Cerebellar nuclear complex (tissue), 1 donor: ENCODE data around the gene SHE.
"Not testable (repeated sequence)": the region's sequence is repeated elsewhere in the genome, so short reads cannot be mapped to it uniquely, and the experiment has no call there.

ENCODE experiments used
- DNase-seq, 2 experiments: peaks; one replicate each; lab custom pipeline; 2025; lab: John Stamatoyannopoulos, UW

The SHE gene

GRCh38 chr1:154502066-154502743 is at the start of gene SHE, which contains the start of gene TDRD10:
Gene SHE, minus strand, starts transcription at chr1:154502412. Its CDS starts 386 bp downstream, at chr1:154502026.
Gene TDRD10, plus strand, starts transcription at chr1:154502219. Its CDS starts 4,685 bp downstream, at chr1:154506904.
- no peak for DNase-seq

GRCh38 chr1:154551474-154551873 is 49.3 kb upstream of the SHE start:
- DNase-seq = no peak

DNA sequence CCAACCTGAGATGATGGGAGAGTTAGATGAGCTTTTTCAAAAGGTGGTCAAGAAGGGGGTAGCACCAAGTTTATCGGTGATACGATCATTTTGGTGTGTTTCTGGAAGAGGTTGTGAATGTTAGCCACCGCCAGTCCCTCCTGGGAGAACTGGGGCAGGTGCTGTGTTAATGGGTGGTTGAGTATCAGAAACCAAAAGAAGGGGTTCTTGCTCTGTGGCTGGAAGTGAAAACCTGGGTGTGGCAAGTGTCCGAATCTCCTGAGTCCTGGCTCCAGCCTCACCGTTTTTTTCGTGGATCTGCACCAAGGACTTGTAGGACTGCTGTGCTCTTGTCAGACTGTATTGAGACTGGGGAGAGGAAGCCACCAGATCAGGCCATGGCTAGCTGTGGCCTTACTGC is 48.4 kb upstream of the SHE start:
- DNase-seq = no peak

- no peak for DNase-seq
Observed at GRCh38 chr1:154550070-154550469, 47.9 kb upstream of the SHE start.

- no peak for DNase-seq
Observed at GRCh38 chr1:154549202-154549770, 47.1 kb upstream of the SHE start.

DNA sequence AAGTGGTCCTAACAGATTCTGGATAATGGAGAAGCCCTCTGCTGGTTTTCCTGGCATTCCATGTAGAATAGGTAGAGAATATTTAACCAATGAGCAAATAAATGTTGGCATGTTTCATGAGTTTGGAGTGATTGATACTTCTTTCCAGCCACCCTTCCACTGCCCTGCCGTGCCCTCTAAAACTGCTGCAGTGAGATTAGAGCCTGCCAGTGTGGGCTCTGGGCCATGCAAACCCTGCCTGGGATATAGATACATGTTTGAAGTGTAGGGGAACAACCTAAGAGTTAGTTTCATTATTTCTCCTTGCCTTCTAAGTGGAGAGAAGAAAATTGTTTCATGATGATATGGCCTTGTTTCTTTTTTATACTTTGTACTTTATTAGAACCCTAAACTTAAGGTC is 45.8 kb upstream of the SHE start:
- DNase-seq = no peak

DNA sequence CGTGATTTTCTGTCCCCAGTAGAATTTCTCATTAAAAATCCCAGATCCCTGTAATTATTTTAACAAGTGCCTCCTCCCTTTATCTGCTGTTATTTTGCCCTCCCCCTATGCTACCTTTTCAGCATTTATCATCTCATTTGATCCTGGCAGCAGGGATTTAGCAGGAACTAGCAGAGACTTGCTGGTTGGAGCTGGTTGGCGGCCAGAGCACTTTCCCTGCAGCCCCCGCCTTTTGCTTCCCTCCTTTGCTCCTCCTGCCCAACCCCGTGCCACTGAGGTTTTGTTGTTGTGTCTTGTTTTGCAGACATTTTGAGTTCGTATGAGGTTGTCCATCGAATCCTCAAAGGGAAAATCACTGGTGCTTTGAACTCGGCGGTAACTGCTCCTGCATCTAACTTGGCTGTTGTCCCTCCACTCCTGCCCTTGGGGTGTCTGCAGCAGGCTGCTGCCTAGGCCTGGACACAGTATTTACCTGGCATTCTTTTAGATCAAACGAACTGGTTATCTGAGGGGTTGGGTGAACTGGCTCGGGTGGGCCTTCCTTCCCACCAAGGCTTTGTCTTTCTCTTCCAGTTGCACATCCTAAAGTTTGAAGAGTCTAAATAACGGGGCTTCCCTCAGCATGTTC is 45.0 kb upstream of the SHE start:
- no peak for DNase-seq

GRCh38 chr1:154546264-154547063 is 44.3 kb upstream of the SHE start:
- no peak for DNase-seq

GRCh38 chr1:154541231-154541630 is 39.0 kb upstream of the SHE start:
- no peak for DNase-seq

- no peak for DNase-seq
Observed at GRCh38 chr1:154539486-154540483, 37.6 kb upstream of the SHE start.

- DNase-seq = no peak
Observed at GRCh38 chr1:154536570-154536969, 34.4 kb upstream of the SHE start.

DNA sequence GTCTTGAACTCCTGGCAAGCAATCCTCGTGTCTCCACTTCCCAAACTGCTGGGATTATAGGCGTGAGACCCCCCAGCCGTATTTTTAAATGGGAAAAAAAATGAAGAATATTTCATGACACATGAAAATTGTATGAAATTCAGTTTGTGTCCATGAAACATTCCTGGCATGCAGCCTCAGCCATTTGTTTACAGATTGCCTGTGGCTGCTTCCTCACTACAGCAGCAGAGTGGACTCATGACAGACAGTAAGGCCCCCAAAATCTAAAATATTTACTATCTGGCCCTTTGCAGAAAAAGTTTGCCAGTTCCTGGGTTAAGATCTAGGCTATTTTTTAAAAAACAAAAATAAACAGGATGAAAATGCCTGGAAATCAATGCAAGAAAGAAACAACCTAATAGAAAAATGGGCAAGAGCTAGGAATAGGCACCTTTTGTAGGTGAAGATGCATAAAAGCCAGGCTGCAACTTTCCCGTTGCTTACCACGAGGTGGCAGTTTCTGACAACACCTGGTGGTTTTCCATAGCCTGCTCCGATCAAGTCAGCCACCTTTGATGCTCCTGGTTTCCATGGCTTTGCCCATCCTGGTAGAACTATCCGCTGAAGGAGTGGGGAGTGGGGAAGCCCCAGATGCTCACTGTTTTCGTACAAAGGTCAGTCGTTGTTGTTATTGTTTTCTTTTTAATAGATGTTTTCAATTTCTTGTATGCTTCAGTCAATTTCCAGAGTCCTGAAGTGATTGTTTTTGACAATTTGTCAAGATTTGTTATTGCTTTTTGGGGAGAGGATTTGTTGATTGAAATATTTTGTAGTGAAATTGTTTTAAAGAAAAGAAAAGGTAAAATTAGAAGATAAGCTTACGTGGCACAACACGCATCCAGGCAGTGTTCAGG is 32.0 kb upstream of the SHE start:
- no peak for DNase-seq

DNA sequence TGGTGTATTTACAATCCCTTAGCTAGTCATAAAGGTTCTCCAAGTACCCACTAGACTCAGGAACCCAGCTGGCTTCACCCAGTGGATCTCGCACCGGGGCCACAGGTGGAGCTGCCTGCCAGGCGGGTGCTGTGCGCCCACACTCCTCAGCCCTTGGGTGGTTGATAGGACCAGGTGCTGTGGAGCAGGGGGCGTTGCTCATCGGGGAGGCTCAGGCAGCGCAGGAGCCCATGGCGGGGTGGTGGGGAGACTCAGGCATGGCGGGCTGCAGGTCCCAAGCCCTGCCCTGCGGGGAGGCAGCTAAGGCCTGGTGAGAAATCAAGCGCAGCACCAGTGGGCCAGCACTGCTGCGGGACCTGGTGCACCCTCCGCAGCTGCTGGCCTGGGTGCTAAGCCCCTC is 29.7 kb upstream of the SHE start:
- DNase-seq = not testable (repeated sequence)

DNA sequence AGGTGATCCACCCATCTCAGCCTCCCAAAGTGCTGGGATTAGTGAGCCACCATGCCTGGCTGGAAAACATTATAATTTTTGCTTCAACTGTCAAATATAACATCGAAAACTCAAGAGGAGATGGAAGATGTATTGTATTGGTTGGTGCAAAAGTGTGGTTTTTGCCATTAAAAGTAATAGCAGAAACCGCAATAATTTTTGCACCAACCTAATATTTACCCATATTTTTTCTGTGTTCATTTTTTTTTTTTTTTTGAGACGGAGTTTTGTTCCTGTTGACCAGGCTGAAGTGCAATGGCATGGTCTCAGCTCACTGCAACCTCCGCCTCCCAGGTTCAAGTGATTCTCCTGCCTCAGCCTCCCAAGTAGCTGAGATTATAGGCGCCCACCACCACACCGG is 27.1 kb upstream of the SHE start:
- DNase-seq = no peak

- DNase-seq = no peak
Observed at GRCh38 chr1:154527192-154527591, 25.0 kb upstream of the SHE start.

DNA sequence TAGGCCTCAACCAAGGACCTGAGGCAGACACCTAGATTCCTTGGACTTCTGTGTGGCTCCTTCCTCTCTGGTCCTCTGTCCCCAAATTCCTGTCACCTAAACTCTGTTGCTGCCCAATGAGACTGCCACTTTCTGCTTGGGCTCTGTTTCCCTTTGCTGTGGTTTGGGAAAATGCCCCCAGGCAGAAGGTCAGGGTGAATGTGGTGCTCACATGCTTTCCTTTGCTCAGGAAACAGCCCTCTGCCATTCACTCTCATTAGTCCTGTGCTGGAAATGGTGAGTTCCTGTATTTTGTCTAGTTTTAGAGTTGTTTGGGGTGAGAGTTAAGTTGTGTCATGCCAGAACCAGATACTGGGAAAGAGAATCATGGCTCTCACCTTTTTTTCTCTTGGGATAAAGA is 22.7 kb upstream of the SHE start:
- no peak for DNase-seq

GRCh38 chr1:154521695-154522094 is 19.5 kb upstream of the SHE start:
- DNase-seq = no peak

- DNase-seq = no peak
Observed at GRCh38 chr1:154520333-154520732, 18.1 kb upstream of the SHE start.

DNA sequence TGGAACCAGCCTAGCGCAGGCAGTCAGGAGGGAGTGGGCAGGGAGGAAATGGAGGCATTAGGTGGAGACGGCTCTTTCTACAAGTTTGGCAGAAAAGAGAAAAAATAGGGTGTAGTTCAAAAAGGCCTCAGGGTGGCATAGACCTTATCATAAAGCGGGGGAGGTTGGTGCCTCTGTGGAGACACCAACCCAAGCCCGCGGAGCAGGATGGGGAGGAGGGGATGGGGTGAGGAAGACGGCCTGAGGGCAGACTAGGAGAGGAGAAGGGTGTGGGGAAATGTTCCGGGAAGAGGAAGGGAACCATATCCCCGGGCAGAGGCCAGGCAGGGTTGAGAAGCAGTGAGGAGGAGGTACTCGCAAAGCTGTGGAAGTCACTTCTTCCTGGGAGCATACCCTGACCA is 17.4 kb upstream of the SHE start:
- no peak for DNase-seq

DNA sequence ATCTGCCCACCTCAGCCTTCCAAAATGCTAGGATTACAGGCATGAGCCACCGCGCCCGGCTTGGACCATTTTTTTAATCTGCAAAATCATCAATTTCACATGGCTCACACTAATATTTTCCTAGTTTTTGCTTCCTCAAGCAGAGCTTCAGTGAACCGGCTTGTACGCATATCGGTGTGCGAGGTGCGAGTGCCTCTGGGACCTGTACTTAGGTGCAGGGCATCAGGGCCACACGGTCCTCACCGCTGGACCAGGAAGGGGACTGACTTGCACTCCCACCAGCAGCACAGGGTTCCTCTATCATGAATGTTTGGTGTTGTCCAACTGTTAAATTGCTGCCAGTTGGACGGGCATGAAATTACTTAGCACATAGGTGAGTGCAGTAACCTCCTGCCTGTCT is 15.4 kb upstream of the SHE start:
- DNase-seq = no peak
